Measurements from ENCODE around the gene ENPP1.

GRCh38 chr6:131917318-131917717 is 109.5 kb downstream of the ENPP1 start:
- TF ChIP-seq CTCF (IDR thresholded peaks at IDR 0.05) (no peak), POLR2A (IDR thresholded peaks at IDR 0.05) (no peak)
